Vagina (tissue), 2 donors: Measurements from ENCODE around the gene RABGGTA.

ENCODE experiments used
- POLR2A ChIP-seq, 2 donors: fragments of 450-650 bp; IDR thresholded peaks; one replicate each; pipeline ENCODE4 v1.6.1; 2017; ENCODE audit warnings: antibody characterized with exemption in 2 of 2, mild to moderate bottlenecking in 2 of 2, moderate library complexity in 2 of 2
- POLR2AphosphoS5 ChIP-seq, 2 donors: sonication (generic); formaldehyde crosslinking; IDR thresholded peaks; one replicate each; pipeline ENCODE4 v1.9.0; 2017; ENCODE audit warnings: antibody characterized with exemption in 2 of 2, mild to moderate bottlenecking in 2 of 2, low read depth in 1 of 2; ENCODE audit not compliant: insufficient read depth in 1 of 2
- TF ChIP-seq, protein P1 (sequence below), 3 experiments: fragments of 450-650 bp in 2 of 3; fragments of 200-600 bp in 1 of 3; sonication (generic) in 1 of 3; IDR thresholded peaks; one replicate each; pipeline ENCODE4 v1.5.1; 2017 to 2019; ENCODE audit warnings: antibody characterized with exemption in 3 of 3, mild to moderate bottlenecking in 2 of 3, moderate library complexity in 2 of 3

DNA sequence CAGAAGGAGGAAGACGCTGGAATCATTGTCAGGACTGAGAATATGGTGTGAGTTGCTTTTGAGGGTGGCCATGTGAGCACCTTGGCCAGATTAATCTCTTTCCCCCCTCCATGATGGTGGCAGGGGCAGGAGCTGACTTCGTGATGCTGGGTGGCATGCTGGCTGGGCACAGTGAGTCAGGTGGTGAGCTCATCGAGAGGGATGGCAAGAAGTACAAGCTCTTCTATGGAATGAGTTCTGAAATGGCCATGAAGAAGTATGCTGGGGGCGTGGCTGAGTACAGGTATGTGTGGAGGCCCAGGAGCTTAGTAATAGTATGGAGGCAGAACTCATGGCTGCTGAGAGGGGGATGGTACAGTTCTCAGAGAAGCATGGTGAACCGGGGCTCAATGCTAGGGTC lies 33.3 kb downstream of the RABGGTA start:
- TF ChIP-seq, protein P1, sequence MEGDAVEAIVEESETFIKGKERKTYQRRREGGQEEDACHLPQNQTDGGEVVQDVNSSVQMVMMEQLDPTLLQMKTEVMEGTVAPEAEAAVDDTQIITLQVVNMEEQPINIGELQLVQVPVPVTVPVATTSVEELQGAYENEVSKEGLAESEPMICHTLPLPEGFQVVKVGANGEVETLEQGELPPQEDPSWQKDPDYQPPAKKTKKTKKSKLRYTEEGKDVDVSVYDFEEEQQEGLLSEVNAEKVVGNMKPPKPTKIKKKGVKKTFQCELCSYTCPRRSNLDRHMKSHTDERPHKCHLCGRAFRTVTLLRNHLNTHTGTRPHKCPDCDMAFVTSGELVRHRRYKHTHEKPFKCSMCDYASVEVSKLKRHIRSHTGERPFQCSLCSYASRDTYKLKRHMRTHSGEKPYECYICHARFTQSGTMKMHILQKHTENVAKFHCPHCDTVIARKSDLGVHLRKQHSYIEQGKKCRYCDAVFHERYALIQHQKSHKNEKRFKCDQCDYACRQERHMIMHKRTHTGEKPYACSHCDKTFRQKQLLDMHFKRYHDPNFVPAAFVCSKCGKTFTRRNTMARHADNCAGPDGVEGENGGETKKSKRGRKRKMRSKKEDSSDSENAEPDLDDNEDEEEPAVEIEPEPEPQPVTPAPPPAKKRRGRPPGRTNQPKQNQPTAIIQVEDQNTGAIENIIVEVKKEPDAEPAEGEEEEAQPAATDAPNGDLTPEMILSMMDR (IDR thresholded peaks at IDR 0.05), result no peak
- TF ChIP-seq POLR2A (IDR thresholded peaks at IDR 0.05), result no peak
- TF ChIP-seq POLR2AphosphoS5 (IDR thresholded peaks at IDR 0.05; ENCODE audit: insufficient read depth in 1 of 2, low read depth in 1 of 2), result no peak
